K562 (cell line): ENCODE data around the gene BMPER.
A peak's percentile ranks its signal among the peaks of the same experiment; 100 is the strongest.

ENCODE experiments used
- CTCF ChIP-seq, 3 experiments: IDR thresholded peaks in 2 of 3; conservative IDR thresholded peaks in 1 of 3; 2 replicates each; pipeline ENCODE4 v1.5.1; 2011 to 2012; ENCODE audit warnings: low read length in 3 of 3, mild to moderate bottlenecking in 3 of 3, control low read depth in 2 of 3, improper control_type of control experiment in 1 of 3, inconsistent platforms in 1 of 3, low read depth in 1 of 3, mixed read lengths in 1 of 3, moderate library complexity in 1 of 3; ENCODE audit not compliant: insufficient read depth in 2 of 3
- RCOR1 ChIP-seq, 2 experiments: IDR thresholded peaks; 2 replicates each; pipeline ENCODE4 v1.6.1; 2012; ENCODE audit warnings: low read depth in 2 of 2, low read length in 2 of 2, borderline replicate concordance in 1 of 2, improper control_type of control experiment in 1 of 2
- ZNF140 ChIP-seq: fragments of 250-450 bp; sonication (Bioruptor Pico); IDR thresholded peaks from 2 replicates; pipeline ENCODE4 v1.8.0; 2021; ENCODE audit warnings: moderate library complexity, mild to moderate bottlenecking, inconsistent platforms
- ZNF717 ChIP-seq: fragments of 250-450 bp; sonication (Bioruptor Pico); IDR thresholded peaks from 2 replicates; pipeline ENCODE4 v1.5.0; 2021

GRCh38 chr7:33886149-33886623 is 19.2 kb upstream of the BMPER start:
- TF ChIP-seq RCOR1 (IDR thresholded peaks at IDR 0.05; ENCODE audit: borderline replicate concordance in 1 of 2, low read depth in 2 of 2, low read length in 2 of 2), result no peak
- no peak for TF ChIP-seq ZNF717 (CRISPR knock-in tag)
- TF ChIP-seq ZNF140, result no peak
- TF ChIP-seq CTCF (IDR thresholded peaks at IDR 0.05 in 2 of 3, conservative IDR thresholded peaks at IDR 0.05 in 1 of 3; ENCODE audit: insufficient read depth in 2 of 3, low read depth in 1 of 3, low read length in 3 of 3), result peak; percentile 27 to 62 (median 33); a peak in 4 of 6 replicates
